NCI-H226 (cell line): ENCODE results near the gene SDK2.

Experiments
- DNase-seq: peaks from one replicate; pipeline ENCODE4 v3.0.0-alpha.2; 2015

The SDK2 gene

DNA sequence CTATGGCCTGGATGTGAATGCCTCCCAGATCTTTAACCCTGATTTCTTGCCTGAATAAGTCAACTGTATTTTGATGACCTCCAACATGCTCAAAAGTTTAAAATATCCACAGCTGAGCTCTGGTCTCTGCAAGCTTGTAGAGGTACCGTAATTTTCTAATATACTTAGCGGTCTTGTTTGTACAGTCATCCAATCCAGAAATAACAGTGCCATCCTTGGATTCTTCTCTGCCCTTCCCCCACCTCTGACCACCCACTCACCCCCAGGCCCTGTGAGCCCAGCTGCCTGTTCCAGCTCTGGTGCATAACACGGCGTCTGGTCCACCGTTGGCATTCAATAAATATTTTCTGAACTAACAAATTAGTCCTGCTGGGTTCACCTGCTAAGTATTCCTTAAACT lies 113.1 kb downstream of the SDK2 start:
- no peak for DNase-seq

DNA sequence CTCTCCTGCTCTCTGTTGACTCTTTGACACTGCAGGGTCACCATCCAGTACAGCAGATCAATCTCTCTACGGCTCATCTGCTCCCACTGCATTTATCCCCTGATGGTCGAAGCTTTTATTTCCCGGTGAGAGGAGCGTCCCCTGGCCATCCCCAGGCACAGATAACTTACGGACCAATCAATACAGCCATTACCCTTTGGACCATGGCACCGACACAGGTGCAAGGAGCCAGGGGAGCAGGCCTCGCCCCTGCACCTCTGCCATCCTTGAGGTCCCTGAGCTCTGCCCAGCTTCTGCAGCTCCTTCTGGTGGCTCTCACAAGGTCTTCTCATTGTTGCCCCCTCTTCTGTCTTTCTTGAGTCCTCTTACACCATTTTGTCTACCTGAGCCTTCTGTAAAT lies 115.6 kb downstream of the SDK2 start:
- DNase-seq: no peak

DNA sequence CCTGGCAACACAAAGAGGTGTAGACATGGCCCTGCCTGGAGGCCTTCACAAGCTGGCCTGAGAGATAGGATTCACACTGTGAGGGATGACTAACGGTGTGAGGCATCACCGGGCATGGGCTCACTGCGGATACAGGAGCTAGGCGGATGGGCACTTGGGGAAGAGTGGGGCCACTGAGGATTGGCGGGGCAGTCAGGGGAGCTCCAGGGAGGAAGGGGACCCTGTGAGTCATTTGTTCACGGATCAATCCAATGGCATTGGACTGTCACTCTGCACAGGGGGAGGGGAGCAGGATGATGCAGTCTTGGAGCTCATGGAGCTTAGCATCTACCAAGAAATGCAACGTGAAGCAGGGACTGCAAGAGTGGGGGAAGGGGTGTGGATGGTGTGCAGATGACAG lies 117.3 kb downstream of the SDK2 start:
- DNase-seq: no peak

GRCh38 chr17:73524941-73525679 lies 119.1 kb downstream of the SDK2 start:
- no peak for DNase-seq

DNA sequence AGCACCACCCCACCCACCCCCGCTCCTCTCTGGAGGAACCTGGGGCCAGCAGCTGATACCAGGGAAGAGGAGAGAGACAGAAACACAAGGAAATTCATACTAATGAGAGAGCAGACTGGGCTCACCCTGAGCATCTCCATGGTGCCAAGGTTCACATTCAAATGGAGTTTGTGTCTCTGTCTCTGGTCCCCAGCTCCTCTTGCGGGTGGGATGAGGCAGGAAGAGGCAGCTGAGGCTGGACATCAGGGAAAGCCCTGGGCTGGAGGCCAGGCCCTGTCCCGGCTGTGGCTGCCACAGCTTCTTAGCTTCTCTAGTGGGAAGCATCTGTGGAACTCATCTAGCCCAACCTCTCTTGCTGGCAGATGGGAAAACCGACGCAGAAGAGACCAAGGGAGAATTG lies 121.5 kb downstream of the SDK2 start:
- DNase-seq: no peak

- DNase-seq: no peak
Observed at GRCh38 chr17:73522107-73522506, 122.1 kb downstream of the SDK2 start.

DNA sequence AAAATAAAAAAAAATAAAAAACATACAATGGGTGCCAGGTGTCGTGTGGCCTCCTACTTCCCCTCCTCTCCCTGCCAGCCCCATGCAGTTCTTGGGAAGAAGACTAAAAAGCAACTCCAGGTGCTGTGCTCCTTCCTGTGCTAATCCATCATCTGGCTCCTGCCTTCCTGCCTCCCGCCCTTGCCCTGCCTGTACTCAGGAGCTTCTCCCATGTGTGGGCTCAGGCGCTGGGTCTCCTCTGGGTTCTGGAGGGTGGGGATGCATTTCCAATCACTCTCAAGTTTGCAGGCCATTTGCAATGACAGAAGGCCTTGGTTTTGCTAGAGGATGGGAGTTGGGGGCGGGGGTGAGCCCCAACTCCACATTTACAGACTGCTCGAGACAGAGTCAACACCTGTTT lies 122.9 kb downstream of the SDK2 start:
- DNase-seq: no peak

GRCh38 chr17:73520369-73520761 lies 123.9 kb downstream of the SDK2 start:
- DNase-seq: no peak

GRCh38 chr17:73519714-73520368 lies 124.4 kb downstream of the SDK2 start:
- no peak for DNase-seq

DNA sequence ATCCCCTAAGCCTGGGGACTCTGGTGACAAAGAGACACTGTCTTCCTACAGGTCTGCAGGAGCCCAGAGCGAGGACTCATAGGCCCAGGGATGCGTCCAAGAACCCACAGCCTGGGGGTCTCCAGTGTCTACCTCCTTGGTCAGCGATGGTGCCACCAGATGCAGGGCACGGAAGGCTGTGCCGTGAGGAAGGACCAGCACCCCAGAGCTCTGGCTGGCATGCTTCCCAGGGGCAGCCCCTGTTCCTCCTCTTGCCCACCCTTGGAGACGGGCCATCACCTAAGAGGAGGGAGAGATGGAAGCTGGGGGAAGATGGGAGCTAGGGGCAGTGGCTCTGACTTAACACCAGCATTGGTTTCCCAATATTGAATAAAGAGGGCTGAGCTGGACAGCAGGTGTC lies 125.2 kb downstream of the SDK2 start:
- DNase-seq: no peak

DNA sequence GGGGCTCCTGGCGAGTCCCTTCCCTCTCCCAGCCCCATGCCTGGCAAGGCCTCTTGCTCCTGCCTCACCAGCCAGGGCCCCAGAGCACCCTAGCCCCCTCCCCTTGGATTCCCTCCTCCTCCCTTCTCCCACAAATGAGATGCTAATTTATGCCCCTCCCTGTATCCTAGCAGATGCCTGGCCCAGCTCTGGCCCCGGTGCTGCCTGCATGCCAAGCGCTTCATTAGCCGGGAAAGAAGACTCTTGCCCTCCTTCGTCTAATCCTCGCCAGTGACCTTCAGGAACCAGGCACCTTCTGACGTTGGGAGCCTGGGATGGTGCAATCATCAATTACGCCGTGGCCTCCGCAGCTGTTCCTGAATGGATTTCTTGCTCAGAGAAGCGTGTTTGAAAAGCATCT lies 127.8 kb downstream of the SDK2 start:
- no peak for DNase-seq

DNA sequence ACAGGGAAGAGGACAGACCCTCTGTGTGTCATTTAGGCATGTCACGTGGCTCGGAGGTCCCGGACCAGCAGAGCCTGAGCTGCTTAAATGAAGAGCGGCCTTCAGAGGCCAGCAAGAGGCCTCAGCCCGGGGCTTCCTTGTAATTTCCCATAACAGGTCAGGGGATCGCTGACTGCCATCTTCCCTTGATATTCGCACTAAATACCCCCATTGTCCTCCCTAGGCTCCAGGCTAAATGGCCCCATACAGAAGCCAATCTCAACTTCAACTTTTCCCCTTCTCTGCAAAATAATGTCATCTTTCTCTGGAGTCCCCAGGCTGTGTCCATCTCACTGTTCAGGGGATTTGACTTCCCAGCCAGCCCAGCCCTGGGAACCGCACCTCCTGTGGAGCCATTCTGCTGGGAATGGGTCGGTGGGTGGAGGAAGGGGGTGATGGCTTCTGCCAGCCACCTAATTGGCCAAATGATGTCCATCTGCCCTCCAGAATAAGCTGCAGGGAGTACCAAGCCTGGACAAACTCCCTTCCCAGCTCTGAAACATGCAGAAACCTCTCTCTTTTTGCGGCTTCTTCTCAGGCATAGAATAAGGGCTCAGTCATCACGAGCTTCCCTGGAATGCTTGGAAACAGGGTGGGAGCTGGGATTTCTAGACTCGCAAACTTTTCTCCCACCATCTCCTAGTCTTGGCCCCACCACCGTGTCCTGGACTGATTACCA lies 129.9 kb downstream of the SDK2 start:
- DNase-seq: no peak

- no peak for DNase-seq
Observed at GRCh38 chr17:73513426-73513825, 130.8 kb downstream of the SDK2 start.

GRCh38 chr17:73511719-73512115 lies 132.5 kb downstream of the SDK2 start:
- DNase-seq: no peak

GRCh38 chr17:73510981-73511718 lies 133.1 kb downstream of the SDK2 start:
- no peak for DNase-seq

DNA sequence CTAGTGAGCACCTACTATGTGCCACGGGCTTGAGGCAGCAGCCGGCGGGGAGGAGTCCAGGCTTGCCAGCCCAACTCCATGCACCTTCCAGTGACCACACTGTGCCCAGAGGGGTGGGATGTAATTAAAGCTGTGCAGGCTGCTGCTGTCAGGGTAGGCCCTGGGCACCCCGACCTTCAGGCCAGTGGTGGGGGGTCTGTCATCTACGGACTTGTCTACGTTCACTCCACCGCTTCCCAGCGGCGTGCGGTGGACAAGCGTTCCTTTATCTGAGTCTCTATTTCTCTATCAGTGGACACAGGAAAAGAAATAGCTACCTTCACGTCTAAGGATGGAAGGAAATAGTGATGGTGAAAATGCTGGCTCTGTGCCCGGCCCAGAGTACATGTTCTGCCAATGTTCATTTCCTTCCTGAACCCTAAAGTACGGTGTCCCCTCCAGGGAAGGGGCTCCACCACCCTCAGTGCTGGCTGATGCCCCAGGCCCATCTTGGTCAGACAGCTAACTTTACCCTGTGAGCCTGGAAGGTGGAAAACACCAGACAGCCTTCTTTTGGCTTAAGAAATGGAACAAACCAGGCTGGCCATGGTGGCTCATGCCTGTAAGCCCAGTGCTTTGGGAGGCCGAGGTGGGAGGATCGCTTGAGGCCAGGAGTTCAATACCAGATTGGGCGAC lies 135.2 kb downstream of the SDK2 start:
- no peak for DNase-seq

- DNase-seq: no peak
Observed at GRCh38 chr17:73508057-73508930, 136.0 kb downstream of the SDK2 start.

- DNase-seq: no peak
Observed at GRCh38 chr17:73506470-73507435, 137.5 kb downstream of the SDK2 start.

GRCh38 chr17:73503560-73503959 lies 140.7 kb downstream of the SDK2 start:
- no peak for DNase-seq

DNA sequence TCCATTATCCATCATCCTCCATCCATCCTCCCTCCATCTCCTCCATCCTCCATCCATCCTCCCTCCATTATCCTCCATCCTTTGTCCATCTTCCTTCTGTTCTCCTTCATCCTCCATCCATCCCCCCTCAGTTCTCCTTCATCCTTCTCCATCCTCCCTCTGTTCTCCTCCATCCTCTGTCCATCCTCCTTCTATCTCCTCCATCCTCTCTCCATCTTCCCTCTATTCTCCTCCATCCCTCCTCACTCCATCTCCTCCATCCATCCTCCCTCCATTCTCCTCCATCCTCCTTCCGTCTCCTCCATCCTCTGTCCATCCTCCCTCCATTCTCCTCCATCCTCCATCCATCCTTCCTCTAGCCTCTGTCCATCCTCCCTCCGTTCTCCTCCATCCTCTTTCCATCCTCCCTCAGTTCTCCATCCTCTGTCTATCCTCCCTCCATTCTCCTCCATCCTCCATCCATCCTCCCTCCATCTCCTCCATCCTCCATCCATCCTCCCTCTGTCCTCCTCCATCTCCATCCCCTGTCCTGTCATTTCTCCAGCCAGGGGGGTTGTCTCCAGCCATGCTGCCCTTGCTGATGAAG lies 143.7 kb downstream of the SDK2 start:
- DNase-seq: no peak
